ENCODE results near the gene KCNK10.

GRCh38 chr14:88202286-88202685 is 120.8 kb downstream of the KCNK10 start:
- TF ChIP-seq CTCF (IDR thresholded peaks at IDR 0.05; ENCODE audit: poor library complexity) (no peak), EZH2 (IDR thresholded peaks at IDR 0.05; ENCODE audit: borderline replicate concordance) (no peak), EZH2phosphoT487 (IDR thresholded peaks at IDR 0.05; ENCODE audit: low read depth, severe bottlenecking, unreplicated experiment) (no peak)
